Activated T-helper 9 cell treated with anti-CD3 and anti-CD28 coated beads, Interleukin-2, amount 50 U/mL, for 16 hours (primary cell): ENCODE data around the gene PSTPIP1.

Experiments used
- DNase-seq: peaks from one replicate; pipeline ENCODE4 v3.0.0-alpha.2; 2020; ENCODE audit warnings: low read depth

Gene PSTPIP1

DNA sequence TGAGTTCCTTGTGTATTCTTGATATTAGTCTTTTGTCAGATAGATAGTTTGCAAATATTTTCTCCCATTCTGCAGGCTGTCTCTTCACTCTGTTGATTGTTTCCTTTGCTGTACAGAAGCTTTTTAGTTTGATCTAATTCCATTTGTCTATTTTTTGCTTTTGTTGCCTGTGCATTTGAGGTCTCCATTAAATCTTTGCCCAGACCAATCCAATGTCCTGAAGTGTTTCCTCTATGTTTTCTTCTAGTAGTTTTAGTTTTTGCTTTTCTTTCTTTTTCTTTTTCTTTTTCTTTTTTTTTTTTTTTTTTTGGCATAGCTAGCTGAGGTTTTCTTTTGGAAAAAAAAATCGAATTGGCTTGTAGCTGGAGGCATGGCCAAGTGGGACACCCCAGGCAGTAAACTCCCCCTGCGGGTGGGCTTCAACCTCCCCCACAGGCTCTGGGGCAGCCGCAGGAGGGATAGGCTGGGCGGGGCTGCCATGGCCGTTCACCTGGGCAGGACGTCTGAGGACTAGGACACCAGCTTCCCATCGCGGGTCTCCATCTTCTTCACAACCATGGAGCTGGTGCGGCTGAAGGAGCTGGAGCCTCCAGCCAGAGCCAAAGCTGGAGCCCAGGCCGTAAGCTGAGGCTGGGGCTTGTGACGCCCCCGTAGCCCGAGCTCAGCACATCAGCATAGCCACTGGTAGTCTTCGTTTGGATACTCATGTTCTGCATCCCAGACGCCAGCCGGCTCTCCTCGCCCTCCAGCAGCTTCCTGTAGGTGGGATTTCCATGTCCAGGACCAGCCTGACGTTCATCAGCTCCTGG is 16.2 kb upstream of the PSTPIP1 start:
- DNase-seq = no peak

DNA sequence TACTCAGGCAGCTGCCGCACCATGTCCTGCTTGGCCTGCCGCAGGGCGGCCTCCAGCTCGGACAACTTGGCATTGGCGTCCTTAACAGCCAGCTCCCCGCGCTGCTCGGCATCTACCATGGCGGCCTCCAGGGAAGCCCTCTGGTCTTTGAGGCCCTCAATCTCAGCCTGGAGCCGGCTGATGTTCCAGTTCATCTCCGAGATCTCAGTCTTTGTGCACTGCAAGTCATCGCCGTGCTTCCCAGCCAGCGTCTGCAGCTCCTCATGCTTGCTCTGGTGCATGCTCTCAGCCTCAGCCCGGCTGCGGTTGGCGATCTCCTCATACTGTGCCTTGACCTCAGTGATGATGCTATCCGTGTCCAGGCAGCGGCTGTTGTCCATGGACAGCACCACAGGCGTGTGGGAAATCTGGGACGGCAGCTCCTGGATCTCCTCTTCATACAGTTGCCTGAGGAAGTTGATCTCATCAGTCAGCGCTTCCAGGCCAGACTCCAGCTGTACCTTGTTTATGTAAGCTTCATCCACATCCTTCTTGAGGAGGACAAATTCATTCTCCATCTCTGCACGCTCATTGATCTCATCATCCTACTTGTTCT is 15.5 kb upstream of the PSTPIP1 start:
- no peak for DNase-seq

DNA sequence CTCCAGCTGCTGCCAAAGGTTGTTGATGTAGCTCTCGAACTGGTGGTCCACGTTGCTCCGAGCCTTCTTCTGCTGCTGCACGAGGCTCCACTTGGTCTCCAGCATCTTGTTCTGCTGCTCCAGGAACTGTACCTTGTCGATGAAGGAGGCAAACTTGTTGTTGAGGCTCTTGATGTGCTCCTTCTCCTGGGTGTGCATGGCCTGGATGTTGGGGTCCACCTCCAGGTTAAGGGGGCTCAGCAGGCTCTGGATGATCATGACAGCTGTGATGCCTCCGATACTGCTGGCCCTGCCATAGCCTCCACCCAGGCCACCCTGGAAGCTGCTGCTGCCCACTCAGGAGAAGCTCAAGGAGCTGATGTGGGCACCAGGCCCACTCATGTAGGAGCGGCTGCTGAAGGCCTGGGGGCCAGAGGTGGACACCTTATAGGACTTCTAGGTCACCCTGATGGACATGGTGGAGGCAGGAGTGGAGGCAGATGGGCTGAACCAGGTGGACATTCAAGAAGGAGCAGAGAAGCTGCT is 14.9 kb upstream of the PSTPIP1 start:
- DNase-seq = no peak

DNA sequence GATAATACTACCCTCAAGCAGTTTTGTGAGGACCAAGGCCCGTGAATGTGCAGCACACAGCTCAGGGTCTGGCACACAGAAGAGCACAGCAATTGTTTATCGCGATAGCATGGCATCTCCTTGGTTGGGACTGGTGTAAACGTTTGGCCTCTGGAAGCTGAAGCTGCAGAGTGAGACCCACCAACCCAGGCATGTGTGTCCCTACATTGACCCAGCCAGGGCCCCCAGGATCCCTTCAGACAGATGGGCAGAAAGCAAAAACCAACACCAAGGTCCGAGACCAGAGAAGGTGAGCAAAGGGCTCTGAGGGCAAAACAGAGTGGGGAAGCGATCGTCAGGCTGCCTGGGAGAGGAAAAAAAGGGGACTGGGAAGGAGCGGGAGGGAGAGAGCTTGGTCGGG is 12.6 kb upstream of the PSTPIP1 start:
- no peak for DNase-seq

DNA sequence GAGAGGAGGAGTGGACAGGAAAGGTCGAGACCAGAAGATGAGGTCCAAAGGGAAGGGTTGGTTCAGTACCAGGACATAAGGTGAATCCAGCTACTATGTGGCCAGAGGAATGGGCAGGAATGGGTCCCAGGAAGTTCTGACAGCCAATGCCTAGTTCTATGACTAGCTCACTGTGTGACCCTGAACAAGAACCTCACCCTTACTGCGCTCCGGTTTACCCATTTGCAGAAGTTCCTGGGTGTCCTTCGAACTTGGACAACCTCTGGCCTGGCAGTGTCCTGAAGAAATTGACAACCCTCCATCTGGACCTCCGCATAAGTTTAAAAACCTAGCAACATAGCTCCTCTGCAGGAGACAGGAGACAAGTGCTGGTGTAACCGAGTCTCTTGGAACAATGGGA is 12.2 kb upstream of the PSTPIP1 start:
- no peak for DNase-seq

DNA sequence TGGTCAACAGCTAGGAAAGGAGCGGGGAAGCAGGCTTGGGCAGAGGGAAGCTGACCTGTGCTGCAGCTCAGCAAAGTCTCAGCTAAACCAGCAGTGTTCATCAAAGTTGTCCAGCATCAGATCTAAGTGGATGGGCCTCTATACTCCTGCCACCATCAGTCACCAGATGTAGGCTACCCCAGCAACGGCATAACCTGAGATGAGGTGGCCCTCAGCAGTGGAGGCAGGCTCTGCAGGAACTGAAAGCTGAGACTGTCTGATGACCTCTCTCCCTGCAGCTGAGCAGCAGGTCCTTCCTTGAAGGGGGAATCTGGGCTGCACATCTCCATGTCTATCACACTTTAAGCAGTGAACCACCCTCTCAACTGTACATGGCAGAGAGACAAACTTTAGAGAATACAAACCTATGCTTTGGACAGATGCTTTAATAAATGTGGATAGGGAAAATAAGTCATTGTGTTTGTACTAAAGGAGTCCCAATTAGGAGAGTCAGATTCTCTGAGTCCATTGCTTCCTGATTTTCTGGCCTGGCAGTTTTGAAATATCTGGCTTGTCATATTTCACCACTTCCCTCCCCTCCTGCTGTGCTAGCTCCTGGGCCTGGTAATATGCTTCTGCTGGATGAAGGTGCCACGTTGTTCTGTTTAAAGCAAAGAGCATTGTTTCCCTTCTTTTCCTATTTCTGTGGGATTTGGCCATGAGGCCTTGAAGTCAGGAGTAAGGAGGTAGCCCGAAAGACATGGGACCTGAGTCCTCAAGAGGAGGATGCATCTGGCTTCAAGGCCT is 11.1 kb upstream of the PSTPIP1 start:
- DNase-seq = no peak

DNA sequence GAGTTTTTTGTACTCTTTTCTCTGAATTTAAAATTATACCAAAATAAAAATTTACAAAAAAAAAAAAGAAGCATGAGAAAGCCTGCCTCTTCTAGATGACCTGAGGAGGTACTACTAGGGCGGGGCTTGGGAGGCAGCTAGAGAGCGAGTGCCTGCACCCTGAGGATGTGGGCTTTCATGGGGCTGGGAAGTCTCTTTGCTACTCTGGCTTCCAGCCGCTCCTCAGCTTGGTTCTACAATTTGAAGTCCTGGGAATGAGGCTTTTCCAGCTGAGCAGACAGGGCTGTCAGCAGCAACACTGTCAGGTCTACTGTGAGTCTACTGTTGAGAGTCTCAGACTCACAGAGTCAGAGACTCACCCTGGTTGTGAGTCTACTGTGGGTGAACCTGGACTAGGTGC is 8.2 kb upstream of the PSTPIP1 start:
- no peak for DNase-seq

DNA sequence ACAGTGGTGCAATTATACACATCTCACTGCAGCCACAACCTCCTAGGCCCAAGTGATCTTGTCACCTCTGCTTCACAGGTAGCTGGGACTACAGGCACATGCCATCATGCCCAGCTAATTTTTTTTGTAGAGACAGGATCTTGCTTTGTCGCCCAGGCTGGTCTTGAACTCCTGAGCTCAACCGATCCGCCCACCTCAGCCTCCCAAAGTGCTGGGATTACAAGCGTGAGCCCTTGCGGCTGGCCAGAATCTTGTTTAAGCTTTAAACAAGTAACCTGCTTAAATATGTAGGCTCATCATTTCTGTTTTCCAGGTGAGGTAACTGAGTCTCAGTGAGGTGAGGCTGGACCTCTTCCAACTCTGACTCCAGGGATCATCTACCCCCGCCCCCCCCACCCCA is 7.7 kb upstream of the PSTPIP1 start:
- no peak for DNase-seq

DNA sequence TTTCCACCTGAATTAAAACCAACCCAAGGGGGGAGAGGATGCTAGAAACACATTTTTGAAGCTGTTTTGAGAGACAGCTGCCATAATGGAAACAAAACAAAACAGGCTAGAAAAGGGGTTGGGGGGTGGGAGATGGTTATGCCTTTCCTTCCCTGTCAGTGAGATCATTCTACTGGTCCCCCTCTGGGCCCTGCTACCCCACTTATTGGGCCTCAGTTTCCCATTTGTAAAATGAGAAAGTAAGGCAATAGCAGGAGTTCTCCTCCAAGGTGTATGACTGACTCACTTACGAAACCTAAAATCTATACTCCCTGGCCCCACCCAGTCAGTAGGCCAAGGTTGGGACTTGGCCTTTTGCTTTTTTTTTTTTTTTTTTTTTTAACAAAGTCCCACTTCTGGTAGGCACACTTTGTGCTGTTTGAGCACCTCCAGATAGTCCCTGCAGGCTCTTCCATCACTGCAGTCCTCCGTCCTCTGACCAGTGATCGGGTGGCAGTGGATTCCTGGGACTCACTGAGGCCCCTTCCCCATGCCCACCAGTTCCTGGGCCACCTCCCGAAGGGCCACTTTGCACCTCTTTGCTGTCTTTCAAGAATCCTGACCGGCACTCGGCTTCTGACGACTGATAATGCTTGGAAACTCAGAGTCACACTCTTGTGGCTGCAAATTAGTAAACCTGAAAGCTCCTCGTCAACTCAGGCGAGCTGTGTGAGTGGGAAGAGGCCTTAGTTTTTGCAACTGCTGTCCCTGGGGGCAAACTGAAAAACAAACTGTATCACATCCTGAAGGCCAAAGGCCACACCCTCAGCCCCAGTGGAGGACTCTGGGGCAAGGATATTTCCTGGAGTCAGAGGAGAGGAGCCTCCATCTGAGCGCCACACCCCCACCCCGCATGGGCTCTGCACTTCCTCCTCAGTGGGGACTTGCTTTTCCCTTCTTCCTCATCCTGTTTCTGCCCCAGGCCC is 6.7 kb upstream of the PSTPIP1 start:
- peak; percentile 50 for DNase-seq

DNA sequence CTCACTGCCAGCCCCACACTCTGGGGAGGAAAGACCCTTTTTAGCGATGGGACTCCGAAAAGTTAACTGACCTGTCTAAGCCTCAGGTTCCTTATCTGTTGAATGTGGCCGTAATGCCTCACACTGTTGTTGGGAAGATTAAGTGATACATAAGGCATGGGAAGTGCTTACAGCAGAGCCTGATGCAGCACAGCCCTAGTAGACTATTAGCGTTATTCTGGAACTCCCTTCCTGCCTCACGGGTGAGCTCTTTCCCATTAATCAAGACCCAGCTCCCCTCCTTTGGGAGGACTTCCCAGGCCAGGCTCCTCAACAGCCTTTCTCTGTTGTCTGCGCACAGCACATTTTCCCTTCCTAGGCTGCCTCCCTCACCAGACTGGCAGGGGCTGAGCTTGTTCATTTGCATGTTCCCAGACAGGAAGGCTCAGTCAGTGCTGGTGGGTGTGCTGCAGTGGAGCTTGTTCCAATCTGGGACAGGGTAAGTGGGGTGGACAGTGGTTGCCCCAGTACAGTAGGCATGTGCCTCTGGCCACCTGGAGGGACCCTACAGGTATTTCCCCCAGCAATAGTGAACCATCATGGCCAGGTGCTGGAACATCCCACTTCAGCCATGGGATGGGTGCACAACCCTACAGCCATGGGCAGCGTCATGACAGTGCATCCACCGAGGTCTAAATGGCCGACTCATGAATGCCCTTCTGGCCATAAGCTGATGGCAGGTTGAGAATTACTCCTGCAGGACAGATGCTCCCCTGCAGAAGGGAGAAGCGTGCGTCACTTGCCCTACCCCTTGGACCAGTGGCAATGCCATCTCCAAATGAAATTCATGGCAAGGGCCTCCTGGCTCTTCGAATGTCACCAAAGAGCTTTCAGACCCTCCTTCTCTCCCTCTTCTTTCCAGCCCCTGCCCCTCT is 5.8 kb upstream of the PSTPIP1 start:
- no peak for DNase-seq

DNA sequence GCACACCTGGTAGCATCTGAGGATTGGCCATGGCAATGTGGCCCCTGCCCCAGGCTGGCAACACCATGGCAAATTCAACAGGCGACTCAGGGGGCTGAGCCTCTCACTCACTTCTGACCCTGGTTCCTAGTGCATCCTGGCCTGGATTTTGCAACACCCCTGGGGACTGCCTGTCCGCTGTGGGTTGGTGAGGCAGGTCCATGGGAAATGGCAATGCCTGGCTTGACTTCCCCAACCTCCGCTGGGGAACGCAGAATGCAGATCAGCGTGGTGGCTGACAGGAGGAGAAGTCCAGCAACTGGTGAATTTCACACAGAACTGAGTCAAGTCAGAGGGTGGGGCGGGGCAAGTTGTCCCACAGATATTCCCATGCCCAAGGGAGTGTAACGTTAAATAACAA is 3.9 kb upstream of the PSTPIP1 start:
- DNase-seq = no peak

DNA sequence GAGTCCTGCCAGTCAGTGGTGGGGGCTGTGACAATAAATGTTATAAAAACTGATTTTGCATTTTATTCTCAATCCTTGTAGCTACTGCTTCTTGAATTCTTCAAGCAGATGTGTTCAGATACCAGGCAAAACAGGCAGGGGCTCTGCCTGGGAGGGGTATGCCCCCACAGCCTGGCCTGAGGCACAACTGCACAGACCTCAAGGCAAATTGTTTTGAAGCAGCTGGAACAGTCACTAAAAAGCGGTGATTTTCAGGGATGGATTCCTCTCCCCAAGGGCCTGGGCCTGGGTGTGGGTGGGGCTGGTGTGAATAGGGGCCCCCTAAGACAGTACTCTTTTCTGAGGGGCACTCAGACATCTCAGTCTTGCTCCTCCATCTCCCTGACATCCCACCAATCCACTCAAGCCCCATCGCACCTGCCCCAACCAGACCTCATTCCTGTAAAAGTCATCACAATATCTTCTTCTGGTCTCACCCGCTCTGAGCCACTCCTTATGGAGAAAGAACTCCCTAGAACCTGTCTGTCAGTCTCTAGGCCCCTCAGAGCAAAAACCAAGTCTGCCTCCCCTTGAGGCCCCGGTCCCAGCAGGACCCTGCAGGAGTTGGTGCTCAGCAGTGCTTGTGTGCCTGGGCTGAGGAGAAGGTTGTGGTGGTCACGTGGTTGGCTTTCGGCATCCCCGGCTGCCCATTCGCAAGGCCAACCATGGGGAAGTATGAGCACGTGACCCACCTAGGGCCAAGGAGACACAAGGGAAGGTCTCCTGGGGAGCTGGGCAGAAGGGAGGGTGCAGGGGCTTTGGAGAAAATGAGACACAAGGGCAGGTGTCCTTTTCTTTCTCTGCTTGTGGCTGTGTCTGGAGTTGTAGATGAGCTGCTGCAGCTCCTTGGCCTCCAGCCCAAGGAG is 2.9 kb upstream of the PSTPIP1 start:
- DNase-seq = no peak

DNA sequence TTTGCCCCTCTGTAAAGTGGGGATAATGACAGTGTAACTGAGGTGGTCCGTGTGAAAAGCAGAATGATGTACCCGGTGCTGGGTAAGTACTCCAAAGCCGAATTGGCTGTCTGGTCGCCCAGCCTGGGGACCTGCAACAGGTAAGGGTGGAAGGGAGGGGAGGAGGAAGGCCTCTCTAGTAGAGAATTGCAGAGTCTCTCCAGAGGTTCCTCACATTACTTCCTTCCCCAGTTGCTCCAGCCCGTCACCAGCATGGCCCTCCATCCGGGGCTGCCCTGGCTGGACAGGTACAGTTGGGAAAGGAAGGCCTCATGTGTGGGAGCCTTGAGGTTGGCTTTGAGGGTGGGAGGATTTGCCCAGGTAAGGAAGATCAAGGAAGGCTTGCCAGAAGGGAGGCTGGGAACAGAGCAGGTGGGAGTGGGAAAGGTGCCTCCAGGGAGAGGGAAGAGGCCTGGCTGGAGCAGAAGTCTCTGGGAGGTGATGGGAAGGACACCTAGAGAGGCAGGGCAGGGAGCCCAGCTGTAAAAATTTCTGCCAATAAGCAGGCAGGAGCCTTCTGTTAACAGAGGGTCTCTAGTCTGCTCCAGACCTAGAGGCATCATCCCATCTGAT is 1.7 kb upstream of the PSTPIP1 start:
- DNase-seq = no peak

DNA sequence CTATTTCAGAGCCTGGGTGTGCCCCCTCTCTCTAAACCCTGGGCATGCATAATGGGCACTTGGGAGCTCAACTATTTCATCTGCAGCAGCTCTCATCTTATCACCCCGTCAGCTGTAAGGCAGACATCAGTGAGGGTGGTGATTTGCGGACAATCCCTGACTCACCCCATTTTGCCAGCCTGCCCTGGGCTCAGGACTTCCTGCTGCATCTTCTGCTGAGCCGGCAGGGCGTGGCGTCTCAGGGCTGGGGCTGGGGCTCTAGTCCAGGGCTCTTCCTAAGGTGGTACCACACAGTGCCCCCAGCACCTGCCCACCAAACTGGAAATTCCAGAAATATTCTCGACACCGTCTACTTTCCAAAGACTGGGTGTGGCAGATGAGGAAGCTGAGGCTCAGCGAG is 925 bp upstream of the PSTPIP1 start:
- peak; percentile 43 for DNase-seq

DNA sequence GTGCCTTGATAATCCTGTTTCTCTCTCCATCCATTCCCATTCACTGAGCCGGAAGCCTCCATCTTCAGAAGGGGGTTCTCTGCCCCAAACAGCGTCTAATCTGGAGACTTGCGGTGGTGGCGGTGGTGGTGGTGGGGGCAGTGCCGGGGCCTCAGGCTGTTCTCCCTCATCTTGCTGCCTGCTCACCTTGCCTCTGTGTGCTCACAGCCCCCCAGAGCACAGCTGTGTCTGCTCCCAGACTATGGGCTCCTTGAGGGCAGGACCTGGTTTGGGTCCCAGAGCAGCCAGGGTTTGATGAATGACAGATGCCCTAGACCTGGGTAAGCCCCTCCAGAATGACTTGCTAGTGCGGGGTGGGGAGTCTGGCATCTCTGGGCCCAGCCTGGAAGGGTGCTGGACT is 430 bp upstream of the PSTPIP1 start:
- no peak for DNase-seq

DNA sequence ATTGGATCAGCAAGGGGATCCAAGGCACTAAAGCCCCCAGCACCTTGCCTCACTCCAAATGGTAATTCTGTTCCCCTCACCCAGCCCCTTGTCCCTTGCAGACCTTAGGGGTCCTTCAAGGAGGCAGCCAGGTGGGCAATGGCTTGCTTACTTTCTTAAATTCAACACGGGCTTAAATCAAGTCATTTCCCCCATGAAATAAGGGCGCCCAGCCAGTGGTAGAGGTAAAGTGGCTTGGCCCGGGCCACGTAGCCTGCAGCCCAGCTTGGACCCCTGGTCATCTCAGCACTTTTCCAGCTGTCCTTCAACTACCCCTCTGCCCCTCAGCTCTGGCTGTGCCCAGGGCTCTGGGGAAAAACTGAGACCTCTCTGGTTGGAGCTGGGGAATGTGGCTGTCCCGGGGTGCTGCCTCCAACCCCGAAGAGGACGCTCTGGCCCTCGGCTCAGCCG is 1.2 kb downstream of the PSTPIP1 start:
- DNase-seq = no peak

DNA sequence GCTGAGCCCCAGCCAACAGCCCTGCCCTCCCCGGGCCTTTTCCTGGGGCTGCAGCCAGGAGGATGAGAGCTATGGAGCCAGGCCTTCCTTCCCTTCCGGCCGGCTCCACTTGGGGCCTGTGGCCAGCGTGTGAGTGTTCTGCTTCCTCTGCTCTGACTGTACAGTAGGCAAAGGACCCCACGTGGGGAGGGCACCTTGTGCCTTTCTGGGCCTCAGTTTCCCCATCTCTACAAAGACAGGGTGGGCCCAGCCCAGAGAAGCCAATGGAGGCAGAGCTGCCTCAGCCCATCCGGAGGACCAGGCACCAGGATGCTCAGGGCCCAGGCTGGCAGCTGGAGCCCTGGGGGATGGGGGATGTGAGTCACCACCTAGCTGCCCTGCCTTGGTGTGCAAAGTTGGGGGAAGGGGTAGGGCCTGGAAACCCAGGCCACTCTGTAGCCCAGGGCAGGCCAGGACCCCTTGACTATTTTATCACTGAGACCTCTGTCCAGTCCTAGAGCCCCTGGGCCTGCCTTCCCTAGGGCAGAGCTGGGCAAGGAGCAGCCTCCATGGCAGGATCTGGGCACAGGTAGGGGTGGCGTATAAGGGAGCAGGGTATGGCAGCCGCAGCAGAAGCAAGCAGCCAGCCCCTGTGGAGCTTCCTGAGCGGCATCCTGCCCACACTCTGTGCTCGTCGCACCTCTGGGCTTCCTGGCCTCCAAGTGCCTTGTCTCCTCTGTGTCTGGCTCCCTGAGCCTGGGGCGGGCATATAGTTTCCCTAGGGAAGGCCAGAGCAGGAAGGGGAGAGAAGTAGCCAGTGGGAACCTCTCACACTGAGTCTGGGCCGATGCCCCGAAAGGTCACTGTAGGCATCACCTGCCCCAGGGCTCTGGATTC is 1.8 kb downstream of the PSTPIP1 start:
- peak; percentile 44 for DNase-seq

DNA sequence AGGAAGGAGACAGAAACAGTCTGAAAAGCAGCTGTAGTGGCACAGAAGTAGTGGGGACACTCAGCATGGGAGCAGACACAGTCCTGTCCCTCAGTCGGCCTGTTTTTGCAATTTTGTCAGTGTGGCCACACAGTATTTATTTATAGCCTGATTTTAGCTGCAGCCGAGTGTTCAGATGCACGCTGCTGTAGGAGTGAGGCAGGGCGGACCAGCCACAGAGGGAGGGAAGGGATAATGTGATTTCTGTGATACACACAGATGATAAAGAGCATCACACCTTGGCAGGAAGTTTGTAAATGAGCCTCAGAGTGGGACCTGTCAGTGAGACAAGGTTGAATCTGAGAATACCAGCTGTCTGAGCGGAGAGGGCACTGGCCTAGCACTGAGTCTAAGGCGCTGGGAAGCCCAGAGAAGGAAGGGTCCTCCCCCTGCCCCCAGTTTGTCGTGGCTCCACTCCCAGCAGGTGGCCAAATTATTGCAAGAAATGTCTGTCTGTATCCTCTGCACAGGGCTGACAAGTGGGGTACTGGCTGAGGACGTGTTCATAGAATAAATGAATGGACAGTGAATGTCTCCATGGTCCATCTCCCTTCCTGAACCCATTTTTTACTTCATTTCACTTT is 3.8 kb downstream of the PSTPIP1 start:
- DNase-seq = no peak
